HepG2 (cell line): ENCODE measurements around the gene C2CD4A. TPM values are rescaled to one million over a fixed set of nuclear protein-coding genes. Genes with fewer than 3 reads are reported as not detected.
A peak's percentile ranks its signal among the peaks of the same experiment; 100 is the strongest.

Experiments
- ATAC-seq: fragments of 200-7000 bp; cut with Tn5 transposase; 3 replicates; pipeline ENCODE4 v1.9.1; 2020; ENCODE audit warnings: mild to moderate bottlenecking, moderate library complexity
- BruUV-seq: library from RNA; stranded (reverse); fragments of 400-500 nt; replicated peaks from 2 replicates; lab custom pipeline; 2021; lab: Mats Ljungman, UMichigan
- CTCF ChIA-PET: fragments of 300-600 bp; formaldehyde crosslinking; extraction: SDS; loops from one replicate; lab custom pipeline; 2021; ENCODE audit warnings: low total read pairs, inconsistent platforms, low intra/inter-chr PET ratio; lab: Yijun Ruan, JAX
- POLR2A ChIA-PET: fragments of 350-600 bp; sonication (Branson Sonifier 250); formaldehyde crosslinking; loops from one replicate; lab custom pipeline; 2020; ENCODE audit warnings: antibody characterized with exemption, inconsistent platforms; lab: Yijun Ruan, JAX
- DNase-seq: peaks from one replicate; pipeline ENCODE4 v3.0.0-alpha.2; 2015; ENCODE audit warnings: low spot score
- FAIRE-seq: peaks from 3 replicates; lab custom pipeline; 2011; peaks lifted over from hg19 to GRCh38; lab: Jason Lieb, UNC
- H2AFZ ChIP-seq: one replicate; pipeline ENCODE4 v1.6.1; 2011; ENCODE audit warnings: low read length, inconsistent platforms
- H3K27ac ChIP-seq: fragments of 300-600 bp; 3 replicates; pipeline ENCODE4 v1.8.0; 2011; ENCODE audit warnings: mixed run types, mild to moderate bottlenecking, mixed read lengths, low read length, inconsistent platforms; ENCODE audit not compliant: insufficient read depth; ENCODE audit errors: extremely low read length
- H3K27me3 ChIP-seq, 2 experiments: fragments of 200-600 bp in 1 of 2; 2 replicates in 1 of 2; 3 replicates in 1 of 2; pipeline versions ENCODE4 v1.6.0 to v1.8.0; 2011; ENCODE audit warnings: low read length in 2 of 2, mild to moderate bottlenecking in 2 of 2, moderate library complexity in 2 of 2, inconsistent platforms in 1 of 2; ENCODE audit not compliant: insufficient read depth in 2 of 2, control insufficient read depth in 1 of 2
- H3K36me3 ChIP-seq, 2 experiments: fragments of 200-600 bp in 1 of 2; replicated peaks in 1 of 2; 2 replicates in 1 of 2; 3 replicates in 1 of 2; pipeline versions ENCODE4 v1.5.1 to v1.8.0; 2011; ENCODE audit warnings: low read length in 2 of 2, inconsistent platforms in 1 of 2; ENCODE audit not compliant: insufficient read depth in 2 of 2, control insufficient read depth in 1 of 2
- H3K4me1 ChIP-seq: 2 replicates; pipeline ENCODE4 v1.5.1; 2012; ENCODE audit warnings: low read length, inconsistent platforms; ENCODE audit not compliant: insufficient read depth
- H3K4me2 ChIP-seq: 2 replicates; pipeline ENCODE4 v1.6.0; 2011; ENCODE audit warnings: low read depth, low read length, inconsistent platforms
- H3K4me3 ChIP-seq, 3 experiments: fragments of 200-600 bp in 1 of 3; sonication (generic), shearing (Covaris generic) in 1 of 3; replicated peaks in 1 of 3; 2 replicates each; pipeline ENCODE4 v1.5.1; 2011 to 2016; ENCODE audit warnings: low read length in 3 of 3, inconsistent platforms in 2 of 3, low read depth in 2 of 3, mild to moderate bottlenecking in 2 of 3, control low read depth in 1 of 3, mixed read lengths in 1 of 3; ENCODE audit not compliant: insufficient read depth in 1 of 3
- H3K79me2 ChIP-seq: one replicate; pipeline ENCODE4 v1.6.1; 2011; ENCODE audit warnings: low read length, inconsistent platforms; ENCODE audit not compliant: insufficient read depth
- H3K9ac ChIP-seq: 2 replicates; pipeline ENCODE4 v1.6.0; 2011; ENCODE audit warnings: mild to moderate bottlenecking, low read depth, low read length, inconsistent platforms; ENCODE audit not compliant: insufficient read depth
- H3K9me3 ChIP-seq: 2 replicates; pipeline ENCODE4 v1.5.1; 2012; ENCODE audit warnings: mild to moderate bottlenecking, low read length
- H4K20me1 ChIP-seq: 2 replicates; pipeline ENCODE4 v1.6.0; 2011; ENCODE audit warnings: inconsistent platforms, mild to moderate bottlenecking, low read length, moderate library complexity; ENCODE audit not compliant: insufficient read depth
- FOXJ3 ChIP-seq: sonication (generic); formaldehyde crosslinking; IDR thresholded peaks from 2 replicates; pipeline ENCODE4 v1.4.0; 2020; ENCODE audit warnings: missing genetic modification reagents, mild to moderate bottlenecking, borderline replicate concordance
- HNF4G ChIP-seq, 2 experiments: sonication (generic) in 1 of 2; formaldehyde crosslinking in 1 of 2; IDR thresholded peaks; 2 replicates each; pipeline versions ENCODE4 v1.4.0 to v1.6.1; 2011 to 2020; ENCODE audit warnings: borderline replicate concordance in 2 of 2, low read depth in 2 of 2, mild to moderate bottlenecking in 2 of 2, low read length in 1 of 2, missing genetic modification reagents in 1 of 2, moderate library complexity in 1 of 2
- HNRNPLL ChIP-seq: fragments of 200-400 bp; formaldehyde crosslinking; IDR thresholded peaks from 2 replicates; pipeline ENCODE4 v1.6.1; 2017; ENCODE audit warnings: mild to moderate bottlenecking, low read depth, low read length; ENCODE audit not compliant: poor library complexity, severe bottlenecking
- IRF2 ChIP-seq: IDR thresholded peaks from 2 replicates; pipeline ENCODE4 v1.6.1; 2018; ENCODE audit warnings: missing genetic modification reagents, missing compliant biosample characterization
- SMAD9 ChIP-seq: sonication (generic); formaldehyde crosslinking; IDR thresholded peaks from 2 replicates; pipeline ENCODE4 v1.5.1; 2020; ENCODE audit warnings: mild to moderate bottlenecking, missing genetic modification reagents
- ZFP90 ChIP-seq: sonication (generic); formaldehyde crosslinking; IDR thresholded peaks from 2 replicates; pipeline ENCODE4 v1.8.0; 2022; ENCODE audit warnings: missing genetic modification reagents, mild to moderate bottlenecking, inconsistent platforms, borderline replicate concordance
- ZNF30 ChIP-seq: sonication (generic); formaldehyde crosslinking; IDR thresholded peaks from 2 replicates; pipeline ENCODE4 v1.5.0; 2020; ENCODE audit warnings: mild to moderate bottlenecking, missing genetic modification reagents
- ZNF674 ChIP-seq: sonication (generic); formaldehyde crosslinking; IDR thresholded peaks from 2 replicates; pipeline ENCODE4 v1.5.0; 2020; ENCODE audit warnings: low read depth, mild to moderate bottlenecking, missing genetic modification reagents
- ZNF777 ChIP-seq: sonication (generic); formaldehyde crosslinking; IDR thresholded peaks from 2 replicates; pipeline ENCODE4 v1.4.0; 2020; ENCODE audit warnings: missing genetic modification reagents
- WGBS: methylation state at CpG from one replicate; pipeline ENCODE4 v1.1.6; 2017; ENCODE audit warnings: low lambda C conversion rate; 5-methylcytosine and 5-hydroxymethylcytosine counted together
- in situ Hi-C: cut with HindIII; loops from 2 replicates; pipeline ENCODE4 v1.10.0; 2017; ENCODE audit warnings: low pct_unique_long_range_greater_than_20kb; ENCODE audit not compliant: extremely low pct_ligation_motif_present
- intact Hi-C: fragments of 100-400 bp; cut with micrococcal nuclease; formaldehyde crosslinking; loops from one replicate; pipeline ENCODE4 v1.10.0; 2022; ENCODE audit not compliant: unreplicated experiment
- polyA plus RNA-seq, 8 experiments: library from polyadenylated mRNA; depleted of rRNA in 3 of 8; stranded (reverse) in 7 of 8; unstranded in 1 of 8; fragments of >200 nt; fragmentation: Illumina TruSeq in 4 of 8; extraction: Trizol in 4 of 8; gene quantifications; 2 replicates each; pipeline versions ENCODE4 v1.2.1 to v1.2.3, GENCODE V29; 2011 to 2016; ENCODE audit warnings: low read depth in 4 of 8, missing spikeins in 1 of 8, mixed read lengths in 1 of 8; ENCODE audit not compliant: insufficient read depth in 1 of 8
- total RNA-seq, 5 experiments: library from RNA; depleted of rRNA; stranded (reverse); fragments of >200 nt; fragmentation: Illumina TruSeq; extraction: Trizol; gene quantifications; 2 replicates each; pipeline ENCODE4 v1.2.3, GENCODE V29; 2016; ENCODE audit warnings: low read depth in 1 of 5
- TF ChIP-seq, protein P1 (sequence below): sonication (generic); formaldehyde crosslinking; IDR thresholded peaks from 2 replicates; pipeline ENCODE4 v1.5.1; 2020; ENCODE audit warnings: mild to moderate bottlenecking, missing genetic modification reagents, borderline replicate concordance
- TF ChIP-seq, protein P2 (sequence below): sonication (generic); formaldehyde crosslinking; IDR thresholded peaks from one replicate; pipeline ENCODE4 v1.5.1; 2020; ENCODE audit warnings: mild to moderate bottlenecking, missing genetic modification reagents; ENCODE audit errors: not compliant biosample characterization

Gene C2CD4A
- total and polyA plus RNA-seq, 2 of the 13 experiments (the other 11 are each of a cell fraction or from before 2014, with no cell fraction given), result 0.20 TPM; not detected in 1

DNA sequence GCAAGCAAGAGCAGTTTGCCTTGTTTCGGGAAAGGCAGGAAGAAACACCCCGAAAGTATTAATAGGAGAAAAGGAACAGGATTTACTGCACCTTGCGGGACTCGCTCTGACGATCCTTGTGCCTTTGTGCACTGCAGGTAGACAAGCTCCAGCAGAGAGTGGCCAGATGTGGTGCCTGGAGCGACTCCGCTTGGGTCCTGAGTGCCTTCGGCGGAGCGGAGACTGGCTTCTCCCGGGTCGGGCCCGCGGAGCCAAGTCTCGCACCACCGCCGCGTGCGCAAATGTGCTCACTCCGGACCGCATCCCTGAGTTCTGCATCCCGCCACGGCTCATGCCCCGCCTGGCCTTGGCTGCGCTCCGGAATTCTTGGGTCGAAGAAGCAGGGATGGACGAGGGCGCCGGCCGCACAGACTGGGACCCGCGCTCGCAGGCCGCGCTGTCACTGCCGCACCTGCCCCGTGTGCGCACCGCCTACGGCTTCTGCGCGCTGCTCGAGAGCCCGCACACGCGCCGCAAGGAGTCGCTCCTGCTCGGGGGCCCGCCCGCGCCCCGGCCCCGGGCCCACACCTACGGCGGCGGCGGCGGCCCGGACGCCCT lies 769 bp downstream of the C2CD4A start:
- H3K4me2 ChIP-seq, result peak overlapping the region; percentile 96
- no peaks in the 10 kb centered on the region for H3K79me2 ChIP-seq
- H2AFZ ChIP-seq, result no peak overlapping the region
- H3K9me3 ChIP-seq, result no peaks in the 10 kb centered on the region
- in situ Hi-C loops (loop anchor here (5.0 kb wide), 1 partner anchor 195 kb away; no protein-coding TSS in a partner anchor), intact Hi-C loops (loop anchor here (1.0 kb wide), 1 partner anchor 46 kb away; no protein-coding TSS in a partner anchor)
- WGBS, result 0% methylated on average over 13 of the region's 62 CpGs
- H3K4me1 ChIP-seq, result peaks cover 34% of the 10 kb centered on the region
- BruUV-seq, result no TSS peak
- no peak for DNase-seq
- ChIA-PET POLR2A (no interaction called here), CTCF (no interaction called here)
- H3K27ac ChIP-seq, result no peak overlapping the region
- peaks cover 0 to 3% of the 10 kb centered on the region in 2 experiments; a peak in 1 of 5 replicates for H3K27me3 ChIP-seq
- H3K36me3 ChIP-seq, result no peaks in the 10 kb centered on the region
- no peak overlapping the region for H3K9ac ChIP-seq
- no peaks in the 10 kb centered on the region; the same call in 1 of the 2 replicates for H4K20me1 ChIP-seq
- no peak for FAIRE-seq
- peak overlapping the region; percentile 41 to 75 (median 48) for H3K4me3 ChIP-seq
- peak; percentile 69 for ATAC-seq
- no peak for TF ChIP-seq HNF4G (IDR thresholded peaks at IDR 0.05; ENCODE audit: borderline replicate concordance, low read depth, low read length)
- TF ChIP-seq HNF4G (CRISPR knock-in tag; IDR thresholded peaks at IDR 0.05; ENCODE audit: borderline replicate concordance, low read depth), result no peak
- no peak for TF ChIP-seq FOXJ3
- TF ChIP-seq ZNF777, result peak; percentile 37
- 0 out of 2 replicates have a peak, but pooled peaks have one; percentile 23 for TF ChIP-seq ZFP90
- TF ChIP-seq ZNF674 (CRISPR knock-in tag), result no peak
- peak; percentile 96 for TF ChIP-seq HNRNPLL
- TF ChIP-seq ZNF30 (CRISPR knock-in tag), result no peak
- TF ChIP-seq IRF2 (CRISPR knock-in tag), result no peak
- TF ChIP-seq, protein P1, sequence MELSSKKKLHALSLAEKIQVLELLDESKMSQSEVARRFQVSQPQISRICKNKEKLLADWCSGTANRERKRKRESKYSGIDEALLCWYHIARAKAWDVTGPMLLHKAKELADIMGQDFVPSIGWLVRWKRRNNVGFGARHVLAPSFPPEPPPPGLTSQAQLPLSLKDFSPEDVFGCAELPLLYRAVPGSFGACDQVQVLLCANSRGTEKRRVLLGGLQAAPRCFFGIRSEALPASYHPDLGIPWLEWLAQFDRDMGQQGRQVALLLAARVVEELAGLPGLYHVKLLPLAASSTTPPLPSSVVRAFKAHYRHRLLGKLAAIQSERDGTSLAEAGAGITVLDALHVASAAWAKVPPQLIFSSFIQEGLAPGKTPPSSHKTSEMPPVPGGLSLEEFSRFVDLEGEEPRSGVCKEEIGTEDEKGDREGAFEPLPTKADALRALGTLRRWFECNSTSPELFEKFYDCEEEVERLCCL, result no peak
- TF ChIP-seq SMAD9 (CRISPR knock-in tag), result no peak
- TF ChIP-seq, protein P2, sequence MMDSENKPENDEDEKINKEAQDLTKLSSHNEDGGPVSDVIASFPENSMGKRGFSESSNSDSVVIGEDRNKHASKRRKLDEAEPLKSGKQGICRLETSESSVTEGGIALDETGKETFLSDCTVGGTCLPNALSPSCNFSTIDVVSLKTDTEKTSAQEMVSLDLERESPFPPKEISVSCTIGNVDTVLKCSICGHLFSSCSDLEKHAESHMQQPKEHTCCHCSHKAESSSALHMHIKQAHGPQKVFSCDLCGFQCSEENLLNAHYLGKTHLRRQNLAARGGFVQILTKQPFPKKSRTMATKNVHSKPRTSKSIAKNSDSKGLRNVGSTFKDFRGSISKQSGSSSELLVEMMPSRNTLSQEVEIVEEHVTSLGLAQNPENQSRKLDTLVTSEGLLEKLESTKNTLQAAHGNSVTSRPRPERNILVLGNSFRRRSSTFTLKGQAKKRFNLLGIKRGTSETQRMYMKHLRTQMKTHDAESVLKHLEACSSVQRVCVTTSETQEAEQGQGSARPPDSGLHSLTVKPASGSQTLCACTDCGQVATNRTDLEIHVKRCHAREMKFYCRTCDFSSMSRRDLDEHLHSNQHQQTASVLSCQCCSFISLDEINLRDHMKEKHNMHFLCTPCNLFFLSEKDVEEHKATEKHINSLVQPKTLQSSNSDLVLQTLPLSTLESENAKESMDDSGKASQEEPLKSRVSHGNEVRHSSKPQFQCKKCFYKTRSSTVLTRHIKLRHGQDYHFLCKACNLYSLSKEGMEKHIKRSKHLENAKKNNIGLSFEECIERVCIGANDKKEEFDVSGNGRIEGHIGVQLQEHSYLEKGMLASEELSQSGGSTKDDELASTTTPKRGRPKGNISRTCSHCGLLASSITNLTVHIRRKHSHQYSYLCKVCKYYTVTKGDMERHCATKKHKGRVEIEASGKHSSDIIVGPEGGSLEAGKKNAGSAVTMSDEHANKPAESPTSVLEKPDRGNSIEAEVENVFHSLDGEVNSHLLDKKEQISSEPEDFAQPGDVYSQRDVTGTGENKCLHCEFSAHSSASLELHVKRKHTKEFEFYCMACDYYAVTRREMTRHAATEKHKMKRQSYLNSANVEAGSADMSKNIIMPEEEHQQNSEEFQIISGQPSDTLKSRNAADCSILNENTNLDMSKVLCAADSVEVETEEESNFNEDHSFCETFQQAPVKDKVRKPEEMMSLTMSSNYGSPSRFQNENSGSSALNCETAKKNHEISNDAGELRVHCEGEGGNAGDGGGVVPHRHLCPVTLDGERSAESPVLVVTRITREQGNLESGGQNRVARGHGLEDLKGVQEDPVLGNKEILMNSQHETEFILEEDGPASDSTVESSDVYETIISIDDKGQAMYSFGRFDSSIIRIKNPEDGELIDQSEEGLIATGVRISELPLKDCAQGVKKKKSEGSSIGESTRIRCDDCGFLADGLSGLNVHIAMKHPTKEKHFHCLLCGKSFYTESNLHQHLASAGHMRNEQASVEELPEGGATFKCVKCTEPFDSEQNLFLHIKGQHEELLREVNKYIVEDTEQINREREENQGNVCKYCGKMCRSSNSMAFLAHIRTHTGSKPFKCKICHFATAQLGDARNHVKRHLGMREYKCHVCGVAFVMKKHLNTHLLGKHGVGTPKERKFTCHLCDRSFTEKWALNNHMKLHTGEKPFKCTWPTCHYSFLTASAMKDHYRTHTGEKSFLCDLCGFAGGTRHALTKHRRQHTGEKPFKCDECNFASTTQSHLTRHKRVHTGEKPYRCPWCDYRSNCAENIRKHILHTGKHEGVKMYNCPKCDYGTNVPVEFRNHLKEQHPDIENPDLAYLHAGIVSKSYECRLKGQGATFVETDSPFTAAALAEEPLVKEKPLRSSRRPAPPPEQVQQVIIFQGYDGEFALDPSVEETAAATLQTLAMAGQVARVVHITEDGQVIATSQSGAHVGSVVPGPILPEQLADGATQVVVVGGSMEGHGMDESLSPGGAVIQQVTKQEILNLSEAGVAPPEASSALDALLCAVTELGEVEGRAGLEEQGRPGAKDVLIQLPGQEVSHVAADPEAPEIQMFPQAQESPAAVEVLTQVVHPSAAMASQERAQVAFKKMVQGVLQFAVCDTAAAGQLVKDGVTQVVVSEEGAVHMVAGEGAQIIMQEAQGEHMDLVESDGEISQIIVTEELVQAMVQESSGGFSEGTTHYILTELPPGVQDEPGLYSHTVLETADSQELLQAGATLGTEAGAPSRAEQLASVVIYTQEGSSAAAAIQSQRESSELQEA (CRISPR knock-in tag), result no peak
